ENCODE measurements around the gene NOD1. TPM values are rescaled to one million over a fixed set of nuclear protein-coding genes. Genes with fewer than 3 reads are reported as not detected.

NOD1 gene
- total RNA-seq, 1 donor, result 3.9 TPM

GRCh38 chr7:30453921-30454320, 24.7 kb downstream of the NOD1 start:
- TF ChIP-seq CTCF (IDR thresholded peaks at IDR 0.05; ENCODE audit: insufficient read depth, low read depth, low read length), result no peak
- H3K4me3 ChIP-seq (ENCODE audit: low read depth, low read length), result no peak overlapping the region
- peak; percentile 25 for DNase-seq (ENCODE audit: low read depth)

GRCh38 chr7:30453016-30453415, 25.6 kb downstream of the NOD1 start:
- H3K4me3 ChIP-seq (ENCODE audit: low read depth, low read length), result no peak overlapping the region
- no peak for TF ChIP-seq CTCF (IDR thresholded peaks at IDR 0.05; ENCODE audit: insufficient read depth, low read depth, low read length)
- no peak for DNase-seq (ENCODE audit: low read depth)

GRCh38 chr7:30452280-30452930, 26.2 kb downstream of the NOD1 start:
- H3K4me3 ChIP-seq (ENCODE audit: low read depth, low read length), result no peak overlapping the region
- no peak for DNase-seq (ENCODE audit: low read depth)
- TF ChIP-seq CTCF (IDR thresholded peaks at IDR 0.05; ENCODE audit: insufficient read depth, low read depth, low read length), result no peak

- TF ChIP-seq CTCF (IDR thresholded peaks at IDR 0.05; ENCODE audit: insufficient read depth, low read depth, low read length), result no peak
- DNase-seq (ENCODE audit: low read depth), result no peak
- H3K4me3 ChIP-seq (ENCODE audit: low read depth, low read length), result no peak overlapping the region
Observed at GRCh38 chr7:30451539-30452279, 26.9 kb downstream of the NOD1 start.

- no peak overlapping the region for H3K4me3 ChIP-seq (ENCODE audit: low read depth, low read length)
- no peak for TF ChIP-seq CTCF (IDR thresholded peaks at IDR 0.05; ENCODE audit: insufficient read depth, low read depth, low read length)
- DNase-seq (ENCODE audit: low read depth), result no peak
Observed at GRCh38 chr7:30450983-30451497, 27.5 kb downstream of the NOD1 start.

- no peak overlapping the region for H3K4me3 ChIP-seq (ENCODE audit: low read depth, low read length)
- no peak for DNase-seq (ENCODE audit: low read depth)
- no peak for TF ChIP-seq CTCF (IDR thresholded peaks at IDR 0.05; ENCODE audit: insufficient read depth, low read depth, low read length)
Observed at GRCh38 chr7:30450240-30450982, 28.2 kb downstream of the NOD1 start.
